HG03280 (cell line): ENCODE results near the gene GSTT4.
"Not testable (repeated sequence)": the region's sequence is repeated elsewhere in the genome, so short reads cannot be mapped to it uniquely, and the experiment has no call there.

ENCODE experiments used
- ATAC-seq: cut with Tn5 transposase; IDR thresholded peaks from one replicate; pipeline ENCODE4 v1.9.1; 2021; ENCODE audit warnings: mild to moderate bottlenecking, moderate library complexity; ENCODE audit not compliant: unreplicated experiment

Gene GSTT4

GRCh38 chr22:24025475-24025874 lies 20.2 kb upstream of the GSTT4 start:
- ATAC-seq = no peak

- ATAC-seq = no peak
Measured at GRCh38 chr22:24024354-24024753, 19.1 kb upstream of the GSTT4 start.

- no peak for ATAC-seq
Measured at GRCh38 chr22:24023204-24023789, 18.0 kb upstream of the GSTT4 start.

- no peak for ATAC-seq
Measured at GRCh38 chr22:24021304-24021703, 16.1 kb upstream of the GSTT4 start.

DNA sequence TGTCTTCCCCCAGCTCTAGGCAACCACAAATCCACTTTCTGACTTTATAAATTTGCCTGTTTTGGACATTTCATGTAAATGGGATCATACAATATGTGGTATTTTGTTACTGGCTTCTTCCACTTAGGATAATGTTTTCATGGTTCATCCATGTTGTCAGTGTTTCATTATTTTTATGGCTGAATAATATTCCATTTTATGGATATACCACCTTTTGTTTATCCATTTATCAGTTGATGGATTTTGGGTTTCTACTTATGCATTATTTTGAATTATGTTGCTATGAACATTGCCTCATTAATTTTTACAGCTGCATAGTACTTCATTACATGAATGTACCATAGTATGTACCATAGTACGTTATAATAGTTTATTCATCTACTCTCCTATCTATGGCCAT lies 10.9 kb upstream of the GSTT4 start:
- ATAC-seq = no peak

GRCh38 chr22:24011735-24012068 lies 6.4 kb upstream of the GSTT4 start:
- no peak for ATAC-seq

DNA sequence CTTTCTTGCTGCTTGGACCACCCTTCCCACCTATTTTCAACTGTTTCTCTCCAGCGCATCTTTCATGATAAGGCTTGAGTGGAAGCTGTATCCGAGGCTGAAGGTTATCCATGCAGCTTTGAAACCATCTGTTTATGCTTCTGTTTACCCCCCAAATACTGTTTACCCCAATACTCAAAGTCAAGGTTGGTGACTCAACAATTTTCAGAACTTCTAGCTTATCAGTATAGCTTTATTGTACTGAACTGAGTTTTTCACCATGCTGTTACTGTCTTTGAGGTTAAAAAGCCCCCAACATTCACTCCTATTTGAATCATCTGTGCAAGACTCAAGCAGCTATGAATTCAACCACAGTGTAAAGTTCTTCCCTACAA lies 4.8 kb upstream of the GSTT4 start:
- ATAC-seq = no peak

DNA sequence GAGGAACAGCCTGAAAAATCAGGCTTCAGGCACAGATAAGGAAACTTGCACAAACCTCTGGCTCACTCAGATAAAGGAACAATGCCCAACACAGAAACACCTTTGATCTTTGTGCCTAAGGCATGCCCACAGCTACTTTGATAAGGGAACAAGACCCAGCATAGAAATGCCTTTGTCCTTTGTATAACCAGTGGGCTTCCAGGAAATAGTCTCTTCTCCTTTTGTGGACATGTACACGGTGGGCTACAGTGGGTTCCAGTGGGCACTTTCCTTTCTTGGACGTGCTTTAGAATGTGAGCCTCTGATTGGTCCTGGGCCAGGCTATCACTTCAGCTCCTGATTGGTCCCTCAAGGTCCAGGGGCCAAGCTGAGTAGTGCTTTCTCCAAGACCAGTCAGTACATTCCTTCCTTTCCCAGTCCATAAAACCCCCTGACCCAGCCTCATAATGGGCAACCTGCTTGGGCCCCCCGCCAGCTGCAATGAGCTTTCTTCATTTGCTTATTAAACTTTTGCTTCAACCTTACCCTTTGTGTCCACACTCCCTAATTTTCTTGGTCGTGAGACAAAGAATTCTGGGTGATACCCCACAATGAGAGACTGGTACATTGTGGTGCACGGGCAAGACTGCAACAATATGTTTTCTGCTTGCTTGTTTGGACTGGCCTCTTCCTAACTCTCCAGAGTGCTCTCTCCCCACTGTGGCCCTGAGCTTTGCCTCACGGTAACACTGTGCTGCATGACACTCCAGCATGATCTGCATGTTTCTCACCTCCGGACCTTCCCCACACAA lies 4.2 kb upstream of the GSTT4 start:
- ATAC-seq = no peak

DNA sequence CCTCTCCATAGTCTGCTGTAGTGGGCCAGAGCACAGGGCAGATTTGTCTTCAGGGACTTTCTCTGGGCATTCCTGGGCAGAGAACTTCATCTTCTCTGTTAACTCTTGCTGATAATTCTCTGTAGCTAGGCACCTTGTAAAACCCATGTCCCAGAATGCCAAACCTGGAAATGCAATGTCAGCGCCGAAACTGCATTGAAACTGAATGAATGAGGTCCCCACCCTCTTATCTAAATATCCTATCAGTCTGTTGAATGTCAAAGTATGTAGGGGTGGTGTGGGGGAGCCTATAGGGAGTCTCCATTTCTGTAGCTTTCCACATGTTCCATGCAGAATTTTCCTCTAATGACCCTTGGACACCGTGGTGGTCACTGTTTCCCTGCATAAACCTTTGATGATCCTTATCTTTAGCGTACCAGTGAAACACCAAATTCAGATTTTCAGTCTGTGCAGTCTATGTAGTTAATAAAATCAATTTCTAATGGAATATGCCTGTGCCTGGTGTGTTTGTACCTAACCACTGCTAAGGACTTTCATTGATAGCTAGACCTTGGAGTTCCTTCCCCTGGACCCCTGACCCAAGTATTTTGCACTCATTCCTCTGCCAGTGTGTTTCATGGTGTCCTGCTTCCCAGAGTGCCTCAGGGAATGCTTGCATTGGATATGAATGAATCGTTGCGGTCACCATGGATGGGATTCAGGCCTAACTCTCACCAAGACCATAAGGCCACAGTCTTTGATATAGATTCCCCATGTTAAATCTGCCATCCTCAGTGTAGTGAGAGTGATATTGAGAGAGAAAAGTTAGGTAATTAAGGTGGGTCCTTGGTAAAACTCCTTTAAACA lies 3.4 kb upstream of the GSTT4 start:
- no peak for ATAC-seq

DNA sequence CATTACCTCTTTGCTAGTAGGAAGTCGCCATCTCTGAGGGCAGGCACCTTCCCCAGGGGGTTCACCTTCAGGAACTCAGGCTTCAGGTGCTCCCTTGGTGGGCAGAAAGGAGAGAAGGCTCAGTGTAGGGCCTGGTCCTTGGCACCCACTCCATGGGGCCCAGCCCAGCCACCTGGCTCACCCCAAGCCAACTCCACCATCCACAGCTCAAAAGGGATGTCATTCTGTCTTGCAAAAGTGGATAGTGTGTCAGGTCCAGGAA lies 2.7 kb upstream of the GSTT4 start:
- ATAC-seq = no peak

GRCh38 chr22:24007253-24008021 lies 2.2 kb upstream of the GSTT4 start:
- ATAC-seq = no peak

DNA sequence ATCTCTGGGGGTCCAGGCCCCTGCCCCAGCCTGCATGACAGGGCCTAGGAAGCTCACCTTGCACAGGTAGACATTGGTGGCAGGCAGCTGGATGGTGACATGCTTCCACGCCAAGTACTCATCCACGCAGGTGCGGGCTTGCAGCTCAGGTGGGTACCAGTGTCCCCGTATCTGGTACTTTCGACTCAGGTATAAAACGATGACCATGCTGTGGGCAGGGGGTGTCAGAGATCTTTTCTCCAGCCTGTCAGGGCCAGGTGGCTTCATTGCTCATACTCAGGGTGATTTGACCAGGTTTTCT lies 1.6 kb upstream of the GSTT4 start:
- ATAC-seq = no peak

- ATAC-seq = no peak
Measured at GRCh38 chr22:24006207-24006913, 1.1 kb upstream of the GSTT4 start.

GRCh38 chr22:24003887-24004286 lies 1.4 kb downstream of the GSTT4 start:
- no peak for ATAC-seq

DNA sequence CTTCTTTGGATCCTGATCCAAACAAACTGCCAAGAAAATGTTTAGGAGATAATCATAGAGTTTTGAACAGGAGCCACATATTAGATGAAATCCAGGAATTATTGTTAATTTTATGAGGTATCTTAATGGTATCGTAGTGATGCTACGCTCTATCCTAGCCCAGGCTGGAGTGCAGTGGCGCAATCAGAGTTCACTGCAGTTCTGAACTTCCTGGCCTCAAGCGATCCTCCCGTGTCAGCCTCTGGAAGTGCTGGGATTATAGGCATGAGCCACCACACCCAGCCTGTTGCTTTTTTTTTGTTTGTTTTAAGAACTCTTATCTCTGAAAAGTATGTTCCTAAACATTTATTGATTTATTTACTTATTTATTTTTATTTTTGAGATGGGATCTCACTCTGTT lies 2.4 kb downstream of the GSTT4 start:
- ATAC-seq = no peak

- ATAC-seq = no peak
Measured at GRCh38 chr22:24002272-24002671, 3.0 kb downstream of the GSTT4 start.

DNA sequence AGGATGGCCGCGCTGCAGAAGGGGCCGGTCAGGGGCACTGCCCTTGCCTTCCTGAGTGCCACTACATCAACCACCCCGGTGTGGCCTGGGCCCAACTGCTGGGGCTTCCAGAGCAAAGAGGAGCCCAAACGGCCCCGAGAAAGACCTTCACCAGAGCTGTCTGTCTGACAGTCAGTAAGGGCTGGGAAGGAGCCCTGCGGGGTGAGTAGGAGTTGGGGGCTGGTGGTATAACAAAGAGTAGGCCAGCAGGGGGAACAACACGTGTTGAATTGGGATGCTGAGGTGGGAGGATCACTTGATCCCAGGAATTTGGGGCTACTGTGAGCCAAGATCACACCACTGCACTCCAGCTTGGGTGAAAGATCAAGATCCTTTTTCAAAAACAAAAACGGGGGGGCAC lies 3.9 kb downstream of the GSTT4 start:
- no peak for ATAC-seq

DNA sequence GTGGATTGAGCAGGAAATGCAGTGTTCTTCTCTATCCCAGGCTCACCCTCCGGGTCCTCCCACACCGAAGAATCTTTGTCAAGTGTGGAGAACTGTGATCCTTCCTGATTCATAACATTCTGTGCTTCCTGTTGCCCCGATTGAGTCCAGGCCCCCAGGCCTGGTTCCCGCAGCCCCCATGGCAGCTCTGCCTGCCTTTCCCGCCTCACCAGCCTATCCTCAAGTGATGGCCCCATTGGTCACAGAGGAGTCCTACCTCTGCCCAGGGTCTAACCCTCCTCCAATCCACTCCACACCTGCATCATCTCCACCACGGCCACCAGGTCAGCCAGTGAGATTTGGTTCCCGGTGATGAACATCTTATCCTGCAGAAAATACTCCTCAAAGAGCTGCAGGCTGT lies 5.5 kb downstream of the GSTT4 start:
- ATAC-seq = not testable (repeated sequence)

DNA sequence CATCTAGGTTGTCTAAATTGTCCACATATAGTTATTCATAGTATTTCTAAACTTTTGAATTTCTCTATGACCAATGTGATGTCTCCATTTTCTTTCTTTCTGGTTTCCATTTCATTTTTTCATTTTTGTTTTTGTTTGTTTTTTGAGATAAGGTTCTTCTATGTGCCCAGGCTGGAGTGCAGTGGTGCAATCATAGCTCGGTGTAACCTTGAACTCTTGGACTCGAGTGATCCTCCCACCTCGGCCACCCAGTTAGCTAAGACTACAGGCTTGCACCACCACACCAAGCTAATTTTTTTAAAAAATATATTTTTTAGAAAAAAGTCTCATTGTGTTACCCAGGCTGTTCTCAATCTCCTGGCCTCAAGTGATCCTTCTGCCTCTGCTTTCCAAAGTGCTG lies 8.2 kb downstream of the GSTT4 start:
- ATAC-seq = no peak

DNA sequence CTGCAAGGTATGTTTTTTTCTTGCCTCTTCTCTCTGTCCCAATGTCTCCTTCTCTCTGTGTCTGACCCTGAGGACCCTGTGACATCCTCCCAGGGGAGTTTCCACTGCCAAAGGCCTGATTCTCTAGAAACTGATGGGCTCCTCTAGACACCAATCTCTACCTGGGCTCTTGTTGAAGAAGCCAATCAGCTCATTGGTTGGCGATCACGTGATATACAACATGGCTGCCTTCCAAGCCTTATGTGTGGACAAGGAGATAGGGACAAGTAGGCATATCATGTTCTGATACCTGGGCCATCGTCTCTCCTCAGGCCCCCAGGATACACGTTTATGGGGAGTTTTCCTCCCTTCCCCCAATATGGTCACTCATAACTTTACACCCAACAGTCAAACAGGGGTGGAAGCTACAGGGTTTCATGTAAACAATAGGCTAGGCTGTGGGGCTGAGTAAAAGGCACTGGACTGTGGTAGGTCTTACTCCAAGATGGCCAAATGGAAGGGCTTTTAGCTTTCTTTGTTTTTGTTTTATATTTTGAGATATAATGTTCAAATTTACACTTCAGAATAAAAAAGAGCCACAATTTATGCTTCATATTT lies 11.6 kb downstream of the GSTT4 start:
- ATAC-seq = not testable (repeated sequence)

- not testable (repeated sequence) for ATAC-seq
Measured at GRCh38 chr22:23993080-23993479, 12.2 kb downstream of the GSTT4 start.
